GM23248 (cell line): ENCODE results near the gene VCL.
"Not testable (repeated sequence)": the region's sequence is repeated elsewhere in the genome, so short reads cannot be mapped to it uniquely, and the experiment has no call there.

Source experiments
- EZH2 ChIP-seq: fragments of 200-600 bp; sonication (generic); IDR thresholded peaks from 2 replicates; pipeline ENCODE4 v1.6.1; 2018; ENCODE audit warnings: antibody characterized with exemption, mild to moderate bottlenecking; ENCODE audit not compliant: insufficient read depth, poor library complexity, severe bottlenecking
- EZH2phosphoT487 ChIP-seq: fragments of 200-600 bp; sonication (generic); IDR thresholded peaks from 2 replicates; pipeline ENCODE4 v1.6.1; 2018; ENCODE audit warnings: antibody characterized with exemption, moderate library complexity, mild to moderate bottlenecking, low read depth; ENCODE audit not compliant: insufficient read depth

DNA sequence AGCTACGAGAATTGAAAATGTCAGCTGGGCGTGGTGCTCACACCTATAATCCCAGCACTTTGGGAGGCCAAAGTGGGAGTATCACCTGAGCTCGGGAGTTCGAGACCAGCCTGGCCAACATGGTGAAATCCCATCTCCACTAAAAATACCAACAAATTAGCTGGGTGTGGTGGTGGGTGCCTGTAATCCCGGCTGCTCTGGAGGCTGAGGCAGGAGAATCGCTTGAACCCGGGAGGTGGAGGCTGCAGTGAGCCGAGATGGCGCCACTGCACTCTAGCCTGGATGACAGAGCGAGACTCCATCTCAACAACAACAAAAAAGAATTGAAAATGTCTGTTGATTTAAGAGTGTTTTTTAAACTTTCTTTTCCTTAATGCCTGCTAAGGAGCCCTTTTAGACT lies 149.1 kb downstream of the VCL start:
- not testable (repeated sequence) for TF ChIP-seq EZH2phosphoT487, EZH2
